Measurements from ENCODE around the gene C20orf144. TPM values are rescaled to one million over a fixed set of nuclear protein-coding genes. Genes with fewer than 3 reads are reported as not detected.

The C20orf144 gene
- total RNA-seq, 1 experiment from 2014 or later: not detected

DNA sequence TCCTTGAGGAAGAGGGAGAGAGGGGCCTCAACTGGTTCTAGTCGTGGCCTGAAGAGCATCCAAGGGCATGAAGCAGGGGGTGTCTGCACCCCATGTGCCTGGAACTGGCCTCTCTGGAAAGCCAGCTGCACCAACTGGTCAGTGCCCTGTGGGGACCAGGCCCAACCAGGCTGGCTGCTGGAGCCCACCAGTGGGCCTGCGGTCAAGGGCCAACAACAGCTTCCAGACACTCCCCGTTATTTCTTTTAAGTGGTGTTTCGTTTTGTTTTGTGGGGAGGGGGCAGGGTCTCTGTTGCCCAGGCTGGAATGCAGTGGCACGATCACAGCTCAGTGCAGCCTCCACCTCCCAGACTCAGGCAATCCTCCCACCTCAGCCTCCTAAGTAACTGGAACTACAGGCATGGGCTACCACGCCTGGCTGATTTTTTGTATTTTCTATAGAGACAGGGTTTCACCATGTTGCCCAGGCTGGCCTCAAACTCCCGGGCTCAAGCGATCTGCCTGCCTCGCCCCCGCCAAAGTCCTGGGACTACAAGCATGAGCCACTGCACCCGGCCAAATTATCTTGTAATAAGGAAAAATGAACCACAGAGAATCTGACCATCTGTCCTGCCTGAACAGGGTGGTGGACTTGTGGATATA, 11.9 kb upstream of the C20orf144 start:
- in situ Hi-C loops (cut with HindIII; ENCODE audit: low pct_unique_long_range_greater_than_20kb, low sequenced_read_pairs): no loop called here
- TF ChIP-seq REST (IDR thresholded peaks at IDR 0.05; ENCODE audit: insufficient read depth in 1 of 2, low read depth in 2 of 2, low read length in 1 of 2) (no peak), POLR2AphosphoS5 (IDR thresholded peaks at IDR 0.05; ENCODE audit: low read depth, low read length) (0 out of 2 replicates have a peak, but pooled peaks have one; percentile 31), SIN3A (IDR thresholded peaks at IDR 0.05; ENCODE audit: borderline replicate concordance, insufficient read depth, low read depth, low read length) (no peak)
- TF ChIP-seq, protein P1, sequence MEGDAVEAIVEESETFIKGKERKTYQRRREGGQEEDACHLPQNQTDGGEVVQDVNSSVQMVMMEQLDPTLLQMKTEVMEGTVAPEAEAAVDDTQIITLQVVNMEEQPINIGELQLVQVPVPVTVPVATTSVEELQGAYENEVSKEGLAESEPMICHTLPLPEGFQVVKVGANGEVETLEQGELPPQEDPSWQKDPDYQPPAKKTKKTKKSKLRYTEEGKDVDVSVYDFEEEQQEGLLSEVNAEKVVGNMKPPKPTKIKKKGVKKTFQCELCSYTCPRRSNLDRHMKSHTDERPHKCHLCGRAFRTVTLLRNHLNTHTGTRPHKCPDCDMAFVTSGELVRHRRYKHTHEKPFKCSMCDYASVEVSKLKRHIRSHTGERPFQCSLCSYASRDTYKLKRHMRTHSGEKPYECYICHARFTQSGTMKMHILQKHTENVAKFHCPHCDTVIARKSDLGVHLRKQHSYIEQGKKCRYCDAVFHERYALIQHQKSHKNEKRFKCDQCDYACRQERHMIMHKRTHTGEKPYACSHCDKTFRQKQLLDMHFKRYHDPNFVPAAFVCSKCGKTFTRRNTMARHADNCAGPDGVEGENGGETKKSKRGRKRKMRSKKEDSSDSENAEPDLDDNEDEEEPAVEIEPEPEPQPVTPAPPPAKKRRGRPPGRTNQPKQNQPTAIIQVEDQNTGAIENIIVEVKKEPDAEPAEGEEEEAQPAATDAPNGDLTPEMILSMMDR (IDR thresholded peaks at IDR 0.05): no peak
- Histone ChIP-seq H3K27me3 (ENCODE audit: control insufficient read depth, insufficient read depth, low read length) (no peaks in the 10 kb centered on the region), H3K4me3 (ENCODE audit: low read depth in 2 of 2, low read length in 2 of 2) (no peak overlapping the region), H3K9me3 (ENCODE audit: control insufficient read depth, insufficient read depth, low read depth, low read length) (no peaks in the 10 kb centered on the region), H3K36me3 (ENCODE audit: control insufficient read depth, insufficient read depth, low read length) (no peaks in the 10 kb centered on the region; the same call in 1 of the 2 replicates), H3K27ac (ENCODE audit: low read length) (no peak overlapping the region), H3K4me1 (ENCODE audit: control insufficient read depth, insufficient read depth, low read length) (peaks cover 15% of the 10 kb centered on the region)
- CTCF ChIA-PET: no interaction called here
- POLR2A ChIA-PET: no interaction called here
- DNase-seq (ENCODE audit: low read depth, low spot score): no peak
- intact Hi-C loops (cut with micrococcal nuclease; ENCODE audit: unreplicated experiment): loop anchor here (5.0 kb wide), 1 partner anchor 193 kb away; no protein-coding TSS in a partner anchor
- no peak for ATAC-seq
- no TSS peak for BruUV-seq (replicated peaks)

GRCh38 chr20:33650753-33651561, 11.2 kb upstream of the C20orf144 start:
- Histone ChIP-seq H3K27me3 (ENCODE audit: control insufficient read depth, insufficient read depth, low read length) (no peaks in the 10 kb centered on the region), H3K36me3 (ENCODE audit: control insufficient read depth, insufficient read depth, low read length) (no peaks in the 10 kb centered on the region), H3K4me3 (ENCODE audit: low read depth in 2 of 2, low read length in 2 of 2) (no peak overlapping the region), H3K27ac (ENCODE audit: low read length) (no peak overlapping the region), H3K9me3 (ENCODE audit: control insufficient read depth, insufficient read depth, low read depth, low read length) (no peaks in the 10 kb centered on the region), H3K4me1 (ENCODE audit: control insufficient read depth, insufficient read depth, low read length) (peaks cover 15% of the 10 kb centered on the region)
- DNase-seq (ENCODE audit: low read depth, low spot score) (no peak), ATAC-seq (no peak)
- ChIA-PET POLR2A (interaction anchor here (0.6 kb wide), 1 partner anchor 257 kb away, joined by 3 read pairs; no protein-coding TSS in a partner anchor), CTCF (no interaction called here)
- intact Hi-C loops (cut with micrococcal nuclease; ENCODE audit: unreplicated experiment) (loop anchor here (5.0 kb wide), 1 partner anchor 194 kb away; no protein-coding TSS in a partner anchor), in situ Hi-C loops (cut with HindIII; ENCODE audit: low pct_unique_long_range_greater_than_20kb, low sequenced_read_pairs) (no loop called here)
- TF ChIP-seq, protein P1 (IDR thresholded peaks at IDR 0.05): no peak
- no peak for TF ChIP-seq SIN3A (IDR thresholded peaks at IDR 0.05; ENCODE audit: borderline replicate concordance, insufficient read depth, low read depth, low read length)
- TF ChIP-seq TCF7L2 (IDR thresholded peaks at IDR 0.05; ENCODE audit: low read depth, low read length): no peak
- TF ChIP-seq POLR2AphosphoS5 (IDR thresholded peaks at IDR 0.05; ENCODE audit: low read depth, low read length): no peak
- TF ChIP-seq REST (IDR thresholded peaks at IDR 0.05; ENCODE audit: insufficient read depth in 1 of 2, low read depth in 2 of 2, low read length in 1 of 2): no peak
- no TSS peak for BruUV-seq (replicated peaks)
